Stimulated activated CD4-positive, alpha-beta T cell treated with anti-CD3 and anti-CD28 coated beads, TNF-alpha, amount 100 ng/mL, for 48 hours (primary cell): ENCODE results near the gene PDGFA.

ENCODE experiments used
- DNase-seq, 3 donors: peaks; one replicate each; pipeline ENCODE4 v3.0.0-alpha.2; 2020; ENCODE audit warnings: low read depth in 3 of 3

The PDGFA gene

DNA sequence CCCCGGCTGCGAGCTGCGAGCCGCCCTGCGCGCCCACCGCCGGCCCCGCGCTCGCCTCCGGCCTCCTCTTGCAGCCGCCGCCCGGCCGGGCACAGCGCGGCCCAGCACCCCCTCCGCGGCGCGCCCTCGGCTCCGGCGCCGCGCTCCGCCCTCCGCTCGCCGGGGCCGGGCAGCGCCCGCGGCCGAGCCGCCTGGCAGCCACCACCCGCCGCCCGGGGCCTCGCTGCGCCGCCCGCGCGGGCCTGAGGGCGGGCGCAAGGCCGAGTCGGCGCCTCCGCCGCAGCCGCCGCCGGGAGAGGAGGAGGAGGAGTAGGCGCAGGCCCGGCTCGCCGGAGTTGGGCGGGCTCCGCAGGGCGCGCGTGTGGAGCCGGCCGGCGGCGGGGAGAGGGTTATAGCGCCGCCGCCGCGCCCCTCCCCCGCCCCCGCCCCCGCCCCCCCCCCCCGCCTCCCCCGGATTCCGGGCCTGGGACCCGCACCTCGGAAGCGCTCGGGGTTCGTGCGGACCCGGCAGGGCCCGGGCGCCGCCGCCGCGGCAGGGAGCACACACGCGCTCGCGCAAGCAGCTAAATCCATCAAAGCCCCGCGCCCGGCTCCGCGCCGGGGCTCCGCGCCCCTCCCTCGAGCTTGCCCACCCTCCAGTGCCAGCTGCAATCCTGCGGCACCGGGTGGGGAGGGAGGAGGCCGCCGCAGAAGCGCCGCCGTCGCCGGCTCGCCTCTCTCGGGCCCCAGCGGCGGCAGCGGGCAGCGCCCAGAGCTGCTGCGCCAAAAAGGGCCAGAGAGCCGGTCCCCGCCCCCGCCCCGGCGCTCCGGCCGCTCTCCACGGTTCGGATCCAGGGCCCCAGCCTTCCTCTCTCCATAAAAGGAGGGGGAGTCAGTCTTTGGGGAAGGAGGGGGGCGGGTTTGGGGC lies at the start of gene PDGFA:
PDGFA (minus strand) TSS at position 363 of the 907 bp plus-strand sequence. CDS start 845 bp downstream, outside the sequence.
- DNase-seq, result no peak

DNA sequence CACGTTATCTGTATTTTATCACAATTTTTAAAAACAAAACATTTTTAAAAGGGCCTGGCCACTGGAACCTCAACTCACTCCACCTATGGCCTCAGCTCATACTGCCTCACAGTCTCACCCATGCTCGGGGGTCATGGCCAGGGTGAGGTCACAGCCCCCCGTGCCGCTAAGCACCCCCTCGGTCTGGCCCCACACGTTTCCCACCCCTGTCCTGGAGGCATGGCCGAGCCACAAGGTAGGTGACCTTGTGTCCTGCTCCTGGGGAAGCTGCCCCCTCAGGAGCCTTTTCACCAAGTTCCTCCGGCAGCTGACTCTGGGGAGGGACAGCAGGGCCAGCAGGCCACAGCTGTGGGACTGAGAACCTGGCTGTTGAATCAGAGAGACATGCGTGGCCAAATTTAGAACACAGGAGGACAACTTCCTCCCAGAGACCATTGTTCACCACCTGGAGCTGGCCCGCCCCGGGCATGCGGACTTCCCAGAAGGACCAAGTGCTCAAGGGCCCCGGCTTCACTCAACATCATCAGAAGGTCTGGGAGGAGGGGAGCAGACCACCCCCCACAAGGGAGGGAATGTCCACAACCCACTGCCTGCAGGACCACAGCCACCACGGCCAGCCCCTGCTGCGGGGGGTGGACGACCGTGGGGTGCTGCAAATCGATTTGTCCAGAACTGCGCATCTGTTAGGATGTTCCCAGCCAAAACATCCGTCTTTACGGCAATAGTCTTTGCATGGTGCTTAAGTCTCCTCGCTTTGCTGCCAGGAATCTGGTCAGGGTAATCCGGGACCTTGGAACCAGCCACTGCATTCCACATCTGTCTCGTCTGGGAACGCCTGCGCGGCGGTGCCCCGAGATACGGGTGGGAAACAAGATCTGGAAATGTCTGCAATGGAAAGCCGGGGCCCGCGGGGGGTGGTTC lies 48.6 kb upstream of the PDGFA start:
- no peak for DNase-seq

DNA sequence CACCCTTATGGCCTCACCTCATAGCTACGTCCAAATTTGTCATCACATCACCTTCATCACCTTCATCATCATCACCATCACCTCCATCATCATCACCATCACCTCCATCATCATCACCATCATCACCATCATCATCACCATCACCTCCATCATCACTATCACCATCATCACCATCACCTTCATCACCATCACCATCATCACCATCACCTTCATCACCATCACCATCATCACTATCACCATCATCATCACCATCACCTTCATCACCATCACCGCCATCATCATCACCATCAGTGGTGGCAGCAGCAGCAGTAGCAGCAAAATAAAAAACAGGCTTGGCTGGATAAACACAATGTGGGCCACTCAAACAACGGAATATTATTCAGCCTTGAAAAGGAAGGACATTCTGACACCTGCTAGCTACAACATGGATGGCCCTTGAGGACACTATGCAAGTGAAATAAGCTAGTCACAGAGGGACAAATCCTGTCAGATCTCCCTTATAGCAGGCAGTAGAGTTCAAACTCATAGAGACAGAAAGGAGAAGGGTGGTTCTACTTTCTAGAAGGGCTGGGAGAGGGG lies 47.7 kb upstream of the PDGFA start:
- DNase-seq, result no peak

DNA sequence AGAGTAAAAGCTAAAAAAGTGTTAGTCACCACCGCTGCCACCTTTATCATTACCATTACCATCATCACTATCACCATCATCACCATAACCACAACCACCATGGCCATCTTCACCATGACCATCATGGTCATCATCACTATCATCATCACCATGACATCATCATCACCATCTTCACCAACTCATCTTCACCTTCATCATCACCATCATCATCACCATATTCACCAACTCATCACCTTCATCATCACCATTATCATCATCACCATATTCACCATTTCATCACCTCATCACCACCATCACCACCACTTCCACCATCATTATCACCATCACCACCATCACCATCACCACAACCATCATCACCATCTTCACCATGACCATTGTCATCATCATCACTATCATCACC lies 46.5 kb upstream of the PDGFA start:
- no peak for DNase-seq

DNA sequence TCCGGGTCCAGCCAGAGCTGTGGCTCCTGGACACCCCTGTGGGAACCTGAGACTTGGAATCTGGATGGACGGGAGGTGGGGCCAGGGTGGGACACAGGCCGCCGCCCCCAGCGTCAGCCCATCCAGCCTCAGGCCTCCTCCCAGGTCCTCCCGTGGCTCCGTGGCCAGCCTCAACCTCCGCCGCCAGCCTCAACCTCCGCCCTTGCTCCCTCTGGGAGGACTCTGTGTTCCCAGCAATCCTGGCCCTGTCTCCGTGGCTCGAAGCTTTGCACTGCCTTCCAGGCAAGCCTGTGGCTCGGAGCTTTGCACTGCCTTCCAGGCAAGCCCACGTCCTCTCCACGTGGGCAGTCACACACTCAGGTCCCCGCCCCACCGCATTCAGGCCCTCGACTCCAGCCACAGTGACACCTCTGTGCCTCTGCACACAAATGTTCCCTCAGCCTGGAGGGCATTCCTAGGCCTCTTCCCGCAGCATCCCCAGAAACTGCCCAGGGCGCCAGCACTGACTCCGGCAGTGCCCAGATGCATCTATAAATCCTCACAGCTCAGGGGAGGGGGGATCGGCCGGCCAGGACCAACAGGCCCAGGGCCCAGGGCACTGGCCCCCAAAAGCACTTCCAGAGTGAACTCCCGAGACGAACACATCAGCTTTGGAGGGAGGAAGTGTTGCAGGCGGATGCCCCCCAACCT lies 44.7 kb upstream of the PDGFA start:
- DNase-seq, result no peak

DNA sequence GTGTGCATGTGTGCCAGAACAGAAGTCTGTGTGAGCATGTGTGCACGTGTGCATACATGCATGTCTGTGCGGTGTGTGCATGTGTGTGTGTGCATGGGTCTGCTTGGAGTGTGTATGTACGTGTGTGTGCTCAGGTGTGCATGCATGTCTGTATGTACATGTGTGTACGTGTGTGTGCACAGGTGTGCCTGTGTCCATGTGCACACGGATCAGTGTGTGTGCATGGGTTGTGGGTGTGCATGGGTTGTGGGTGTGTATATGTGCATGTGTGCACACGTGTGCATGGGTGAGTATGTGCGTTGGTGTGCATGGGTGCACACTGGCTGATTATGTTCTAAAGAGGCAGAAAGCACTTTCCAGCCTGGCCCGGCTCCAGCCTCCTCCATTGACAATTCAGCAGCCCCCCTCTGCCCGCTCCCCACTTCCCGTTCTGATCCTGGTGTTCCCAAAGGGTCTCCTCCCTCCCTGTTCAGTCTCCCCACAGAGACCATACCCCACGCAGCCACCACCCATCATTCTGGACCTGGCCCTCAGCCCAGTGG lies 44.1 kb upstream of the PDGFA start:
- no peak for DNase-seq

DNA sequence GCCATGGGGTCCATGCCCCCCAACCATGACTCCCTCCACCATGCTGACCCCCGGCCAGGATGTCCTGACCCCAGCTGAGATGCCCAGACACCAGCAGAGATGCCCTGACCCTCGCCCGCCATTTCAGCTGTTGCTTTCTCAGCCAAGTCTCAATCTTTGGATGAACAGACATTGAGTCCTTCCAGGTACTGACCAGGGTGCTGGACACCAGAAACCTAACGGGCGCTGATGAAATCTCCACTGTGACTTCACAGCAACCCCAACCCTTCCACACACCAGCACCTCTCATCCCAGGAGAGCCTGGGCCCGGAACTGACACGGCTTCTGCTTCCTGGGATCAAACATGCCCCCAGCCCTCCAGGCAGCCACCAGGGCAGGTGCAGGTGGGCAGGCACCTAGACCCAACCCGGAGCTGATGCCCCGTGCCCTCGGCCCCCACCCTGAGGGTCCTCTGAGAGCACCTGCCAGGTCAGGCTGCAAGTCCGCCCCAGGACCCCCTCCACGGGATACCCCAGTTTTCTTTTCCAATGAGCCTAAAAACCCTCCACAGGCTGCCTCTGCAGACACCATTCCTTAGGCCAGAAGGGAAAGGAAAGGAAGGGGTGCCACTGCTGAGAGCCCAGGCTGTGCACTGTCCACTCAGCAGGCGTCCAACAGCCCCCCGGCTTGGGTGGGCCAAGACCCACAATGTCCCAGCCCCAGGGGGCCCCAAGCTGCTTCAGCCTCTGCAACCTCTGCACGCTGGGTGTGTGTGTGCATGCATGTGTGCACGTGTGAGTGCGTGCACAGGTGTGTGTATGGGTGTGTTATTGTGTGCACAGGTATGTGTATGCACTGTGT lies 43.4 kb upstream of the PDGFA start:
- DNase-seq, result no peak

DNA sequence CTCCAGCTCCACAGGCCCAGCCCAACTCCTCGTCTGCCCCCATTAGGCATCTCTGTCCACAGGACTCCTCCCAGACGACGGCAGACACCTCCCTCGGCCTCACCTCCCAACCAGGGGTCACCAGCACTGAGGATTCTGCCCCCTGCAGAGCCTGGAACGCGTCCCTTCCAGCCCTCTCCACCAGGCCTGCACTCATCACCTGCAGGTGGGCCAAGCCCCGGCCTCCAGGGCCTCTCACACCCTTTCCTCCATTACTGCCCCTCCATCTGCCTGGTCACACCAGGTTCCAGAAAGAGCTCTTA lies 42.7 kb upstream of the PDGFA start:
- no peak for DNase-seq

DNA sequence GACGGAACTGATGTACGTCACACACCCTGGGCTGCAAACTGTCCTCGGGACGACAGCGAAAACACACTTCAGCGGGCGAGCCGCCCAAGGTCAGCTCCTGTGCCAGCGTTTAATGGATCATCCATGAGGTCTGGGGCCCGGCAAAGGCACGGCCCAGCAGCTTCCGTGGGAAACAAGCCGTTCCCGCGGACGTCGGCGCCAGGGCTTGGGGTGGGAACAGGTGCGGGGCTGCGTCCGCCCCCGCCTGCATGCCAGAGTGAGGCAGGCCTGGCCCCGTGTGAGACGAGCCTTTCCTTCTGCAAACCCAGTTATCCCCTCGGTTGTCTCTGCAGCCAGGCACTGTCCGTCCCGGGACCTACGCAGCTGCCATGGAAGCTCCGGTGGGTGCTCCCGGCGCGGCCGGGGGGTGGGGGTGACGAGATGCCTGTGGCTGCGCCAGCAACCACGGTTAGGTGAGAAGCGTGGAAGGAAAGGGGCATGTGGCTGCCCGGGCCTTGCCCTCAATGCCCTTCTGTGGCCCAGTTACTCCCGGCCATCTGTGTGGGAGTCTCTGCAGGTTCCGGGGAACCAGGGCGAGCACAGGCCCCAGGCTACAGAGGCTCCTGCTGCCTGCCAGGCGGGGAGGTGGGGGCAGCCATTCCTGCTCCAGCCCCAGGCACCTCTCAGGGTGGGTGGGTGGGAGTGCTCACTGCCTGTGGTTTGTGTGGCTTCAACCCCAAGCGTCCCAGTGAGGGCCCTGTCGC lies 42.2 kb upstream of the PDGFA start:
- DNase-seq, result no peak

DNA sequence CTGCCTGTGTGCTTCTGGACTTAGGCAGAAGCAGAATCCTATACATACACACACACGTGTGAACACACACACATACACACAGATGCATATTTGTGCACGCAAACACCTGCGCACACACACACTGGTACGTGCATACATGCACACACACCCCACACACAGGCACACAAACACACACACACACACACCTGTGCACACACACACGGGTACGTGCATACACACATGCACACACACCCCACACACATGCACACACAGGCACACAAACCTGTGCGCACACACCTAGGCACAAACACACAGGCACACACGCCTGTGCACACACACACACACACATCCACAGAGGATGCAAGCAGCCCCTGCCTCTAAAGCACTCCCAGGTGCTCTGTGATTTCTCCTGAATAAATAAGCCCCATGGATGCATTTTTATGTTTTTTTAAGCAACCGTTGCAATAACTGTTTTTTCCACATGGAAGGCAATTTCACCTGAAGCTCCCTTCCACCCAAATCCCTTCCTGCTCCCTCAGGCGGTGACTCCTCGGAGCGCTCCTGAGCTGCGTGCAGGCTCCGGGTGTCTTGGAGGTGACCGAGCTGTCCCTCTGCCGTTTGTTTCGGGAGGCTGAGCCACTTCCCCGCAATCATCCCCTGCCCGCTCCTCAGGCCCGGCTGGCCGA lies 41.5 kb upstream of the PDGFA start:
- no peak for DNase-seq

DNA sequence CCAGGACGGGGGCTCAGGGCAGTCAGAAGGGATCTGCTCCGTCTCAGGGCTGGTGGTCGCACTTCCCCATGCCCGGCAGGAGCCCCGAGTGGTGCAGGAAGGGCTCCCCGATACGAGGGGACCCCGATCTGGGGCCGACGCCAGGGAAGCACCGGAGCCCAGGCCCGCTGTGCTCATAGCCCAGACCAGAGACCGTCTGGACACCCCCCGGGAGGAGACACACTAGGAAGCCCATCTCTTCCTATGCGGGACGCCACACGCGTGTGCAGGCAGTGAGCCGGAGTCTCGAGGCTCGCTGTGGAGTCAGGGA lies 39.7 kb upstream of the PDGFA start:
- no peak for DNase-seq

DNA sequence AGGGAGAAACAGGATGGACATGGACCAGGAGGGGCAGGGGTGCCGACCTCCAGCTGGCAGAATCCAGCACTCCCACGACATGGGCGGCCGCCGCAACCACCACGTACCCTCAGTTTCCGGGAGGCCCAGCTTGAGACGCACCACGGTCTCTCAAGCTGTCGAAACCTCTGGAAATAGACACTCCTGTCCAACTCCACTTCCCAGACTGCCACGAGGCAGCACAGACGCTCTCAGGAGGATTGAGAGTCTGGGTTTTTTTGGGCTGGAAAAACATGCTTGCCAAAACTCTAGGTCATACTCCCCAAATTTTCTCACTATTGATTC lies 37.9 kb upstream of the PDGFA start:
- DNase-seq, result no peak

DNA sequence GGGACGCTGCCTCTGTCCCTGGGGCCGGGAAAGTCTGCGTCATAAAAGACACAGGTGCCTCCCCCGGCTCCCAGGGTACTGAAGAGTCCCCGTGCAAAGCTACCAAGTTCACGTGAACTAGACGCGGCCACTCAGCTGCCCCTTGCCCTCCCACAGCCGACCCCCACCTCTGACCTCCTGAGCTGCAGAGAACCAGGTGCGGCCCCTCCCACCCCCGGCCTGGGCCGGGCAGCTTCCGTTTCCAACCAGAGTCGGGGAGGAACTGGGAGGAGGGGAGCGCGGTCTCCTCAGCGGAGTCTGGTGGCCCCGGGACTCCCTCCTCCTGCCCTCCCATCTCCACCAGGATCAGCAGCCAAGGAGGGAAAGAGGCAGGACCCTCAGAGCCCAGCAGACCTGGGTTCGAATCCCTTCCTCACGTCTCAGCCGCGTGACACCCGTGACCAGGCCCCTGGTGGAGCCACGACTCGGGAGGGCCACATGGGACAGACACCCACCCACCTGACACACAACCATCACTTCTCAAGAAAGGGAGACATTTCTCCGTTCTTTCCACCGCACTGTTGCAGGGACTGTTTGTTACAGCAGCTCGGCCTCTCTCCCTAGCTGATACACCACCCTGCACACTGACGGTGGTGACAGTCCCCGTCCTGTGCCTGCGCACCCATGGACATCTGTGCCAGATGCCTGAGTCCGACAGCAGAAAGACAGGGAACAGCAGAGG lies 37.4 kb upstream of the PDGFA start:
- no peak for DNase-seq

DNA sequence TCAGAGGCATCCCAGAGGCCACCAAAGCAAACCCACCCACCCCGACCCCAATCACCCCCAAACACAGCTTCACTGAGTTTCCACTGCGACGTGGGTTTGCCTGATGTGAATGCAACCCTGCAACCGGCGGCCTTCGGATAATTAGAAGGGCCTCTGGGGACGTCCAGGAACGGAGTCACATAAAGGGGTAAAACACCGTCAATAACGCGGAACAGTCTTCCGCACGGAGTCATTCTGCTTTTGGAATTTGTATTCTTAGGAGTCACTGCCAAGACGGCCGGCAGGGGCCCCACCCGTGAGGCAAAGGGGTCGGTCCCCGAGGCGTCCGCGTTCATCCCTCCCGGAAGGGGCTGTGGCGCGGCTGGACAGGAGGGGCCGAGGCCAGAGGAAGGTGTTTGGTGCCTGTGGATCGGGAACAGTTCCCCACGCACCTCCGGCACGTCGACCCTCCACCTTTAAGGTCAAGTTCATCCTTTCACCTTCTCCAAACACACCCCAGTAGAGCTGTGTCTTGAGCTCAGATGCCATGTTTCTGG lies 36.7 kb upstream of the PDGFA start:
- no peak for DNase-seq

DNA sequence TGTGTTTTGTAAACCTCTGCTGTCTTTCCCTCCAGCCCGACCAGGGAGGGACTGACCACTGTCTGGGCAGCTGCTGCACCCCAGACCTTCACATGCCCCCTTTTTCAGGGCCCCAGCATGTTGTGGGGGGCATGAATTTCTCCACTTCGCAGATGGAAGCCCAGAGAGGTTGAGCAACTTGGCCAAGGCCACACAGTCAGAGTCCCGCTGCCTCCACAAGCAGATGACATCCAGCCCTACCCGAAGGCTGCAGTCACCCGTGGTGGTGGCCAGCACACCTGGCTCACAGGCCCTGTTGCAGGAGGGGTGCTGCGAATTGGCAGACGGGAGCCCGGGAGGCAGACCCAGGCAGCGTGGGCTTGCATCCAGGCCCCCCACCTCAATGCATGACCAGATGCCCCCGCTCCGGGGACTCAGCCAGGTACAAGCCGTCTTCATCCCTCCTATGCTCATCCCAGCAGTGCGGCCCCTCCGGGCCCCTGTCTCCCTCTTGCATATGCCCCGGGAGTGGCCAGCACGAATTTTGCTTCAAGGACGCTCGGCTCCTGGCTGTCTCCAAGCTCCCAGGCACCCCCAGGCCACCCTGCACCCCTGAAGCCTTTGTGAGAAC lies 36.0 kb upstream of the PDGFA start:
- DNase-seq, result no peak

DNA sequence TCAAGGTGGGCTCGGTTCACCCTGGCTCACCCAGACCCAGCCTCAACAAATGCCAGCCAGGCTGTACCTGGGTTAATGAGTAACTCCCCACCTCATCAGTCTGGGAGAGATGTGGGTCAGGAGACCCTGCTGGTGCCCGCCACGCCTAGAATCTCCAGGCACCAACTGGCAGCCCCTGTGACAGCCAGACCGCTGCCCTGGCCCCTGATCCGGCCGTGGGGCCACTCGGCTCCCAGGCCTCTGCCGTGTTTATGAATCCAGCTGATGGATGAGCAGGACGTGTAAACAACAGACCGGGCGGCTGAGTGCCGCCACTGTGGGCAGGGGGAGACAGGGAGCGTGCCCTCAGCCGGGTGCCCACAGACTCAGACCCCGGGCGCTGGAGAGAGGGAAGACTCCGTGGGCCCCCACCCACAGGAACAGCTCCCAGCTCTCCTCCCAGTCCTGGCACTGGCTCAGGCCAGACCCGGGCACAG lies 34.0 kb upstream of the PDGFA start:
- no peak for DNase-seq

DNA sequence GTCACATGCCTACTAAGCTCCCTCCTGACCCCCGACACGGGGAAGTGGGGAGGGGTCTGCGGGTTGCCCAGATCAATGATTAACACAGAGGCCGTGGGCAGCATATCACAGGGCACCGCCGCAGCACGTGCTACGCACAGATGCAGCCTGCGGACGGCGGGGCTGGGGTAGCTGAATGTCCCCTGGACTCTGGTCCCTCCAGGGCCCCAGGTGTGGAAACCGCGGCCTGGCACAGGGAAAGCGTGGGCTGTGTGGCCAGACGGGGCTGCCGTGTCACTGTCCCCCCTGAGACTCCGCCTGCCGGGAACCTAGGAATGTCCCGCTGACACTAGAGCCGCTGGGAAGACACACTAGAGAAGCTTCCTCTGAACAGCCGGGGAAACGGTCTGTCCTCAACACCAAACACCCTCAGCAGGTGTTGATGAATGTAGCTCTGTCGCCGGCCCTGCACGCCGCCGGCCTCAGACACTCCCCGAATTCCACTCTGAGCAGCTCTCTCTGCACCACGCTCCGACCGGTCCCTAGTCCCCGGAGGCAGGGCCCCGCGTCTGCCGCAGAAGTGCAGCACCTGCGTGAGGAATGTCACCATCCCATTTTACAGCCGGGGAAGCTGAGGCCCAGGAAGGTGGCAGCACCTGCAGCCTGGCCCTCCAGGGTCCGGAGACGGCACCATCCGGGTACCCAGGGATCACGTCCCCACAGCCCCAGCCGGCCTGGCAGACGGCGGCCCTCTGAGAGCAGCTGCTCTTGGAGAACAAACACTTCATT lies 33.4 kb upstream of the PDGFA start:
- DNase-seq, result no peak
